Occipital lobe (tissue), 2 donors: Measurements from ENCODE around the gene MEGF10. TPM values are rescaled to one million over a fixed set of nuclear protein-coding genes. Genes with fewer than 3 reads are reported as not detected.

Experiments
- DNase-seq: peaks from one replicate; lab custom pipeline; 2025; lab: John Stamatoyannopoulos, UW
- total RNA-seq: library from RNA; depleted of rRNA; stranded (reverse); fragments of >200 nt; gene quantifications from one replicate; pipeline ENCODE4 v1.2.3, GENCODE V29; 2014

MEGF10 gene
- total RNA-seq, 1 donor from 2014 or later, result 20.0 TPM

DNA sequence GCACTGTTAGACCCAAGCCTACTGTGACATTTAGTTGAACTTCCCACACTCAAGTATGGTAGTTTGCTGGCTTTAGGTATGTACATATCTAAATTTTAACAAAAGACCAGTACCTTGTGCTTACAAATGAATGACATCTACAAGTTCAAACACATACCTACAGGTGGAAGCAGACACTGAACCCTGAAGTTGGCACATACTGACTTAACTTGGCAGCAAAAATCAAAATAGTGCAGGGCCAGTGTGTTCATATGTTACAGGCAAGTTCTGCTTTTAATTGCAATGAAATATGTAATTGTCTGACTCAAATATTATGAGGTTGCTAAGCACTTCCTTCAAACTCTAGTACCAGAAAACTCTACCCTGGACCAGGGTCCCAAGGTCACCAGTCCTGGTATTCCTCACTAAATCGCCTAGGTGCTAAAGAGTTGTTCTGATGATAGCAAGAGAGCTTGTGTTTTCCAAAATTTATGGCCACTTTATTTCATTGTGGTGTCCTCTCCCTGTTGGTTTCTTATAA lies 77.4 kb downstream of the MEGF10 start:
- no peak for DNase-seq

DNA sequence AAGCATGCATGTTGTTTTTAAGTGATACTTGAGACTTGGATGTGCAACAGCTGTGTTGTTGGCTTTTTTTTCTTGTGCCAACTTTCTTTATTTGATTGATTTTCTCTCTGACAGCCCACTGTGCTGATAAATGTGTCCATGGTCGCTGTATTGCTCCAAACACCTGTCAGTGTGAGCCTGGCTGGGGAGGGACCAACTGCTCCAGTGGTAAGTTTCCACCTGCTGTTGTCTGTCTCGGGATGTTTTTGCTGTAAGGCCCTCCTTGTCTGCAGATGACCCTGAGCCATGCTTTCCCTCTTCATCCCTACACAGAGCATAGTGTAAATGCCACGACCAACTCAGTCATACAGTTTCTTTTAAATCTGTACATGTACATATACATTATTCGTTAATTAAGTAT lies 79.2 kb downstream of the MEGF10 start:
- no peak for DNase-seq

DNA sequence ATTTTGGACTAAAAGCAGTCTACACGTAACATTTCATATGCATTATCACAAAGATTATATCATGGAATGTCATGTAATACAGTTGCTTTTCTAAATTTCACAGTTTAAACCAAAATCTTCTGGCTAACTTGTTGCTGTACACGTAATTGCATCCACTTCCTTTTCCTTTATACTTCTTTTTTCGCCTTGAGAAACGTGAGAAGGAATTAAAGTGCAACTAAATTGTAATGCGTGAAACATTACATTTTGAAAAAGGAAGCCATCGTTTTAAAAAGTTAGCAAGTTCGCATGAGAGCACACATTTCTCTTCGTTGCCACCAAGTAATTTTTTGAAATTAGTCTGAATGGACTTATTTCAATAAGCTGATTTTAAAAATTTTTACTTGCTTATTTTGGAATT lies 80.0 kb downstream of the MEGF10 start:
- no peak for DNase-seq

DNA sequence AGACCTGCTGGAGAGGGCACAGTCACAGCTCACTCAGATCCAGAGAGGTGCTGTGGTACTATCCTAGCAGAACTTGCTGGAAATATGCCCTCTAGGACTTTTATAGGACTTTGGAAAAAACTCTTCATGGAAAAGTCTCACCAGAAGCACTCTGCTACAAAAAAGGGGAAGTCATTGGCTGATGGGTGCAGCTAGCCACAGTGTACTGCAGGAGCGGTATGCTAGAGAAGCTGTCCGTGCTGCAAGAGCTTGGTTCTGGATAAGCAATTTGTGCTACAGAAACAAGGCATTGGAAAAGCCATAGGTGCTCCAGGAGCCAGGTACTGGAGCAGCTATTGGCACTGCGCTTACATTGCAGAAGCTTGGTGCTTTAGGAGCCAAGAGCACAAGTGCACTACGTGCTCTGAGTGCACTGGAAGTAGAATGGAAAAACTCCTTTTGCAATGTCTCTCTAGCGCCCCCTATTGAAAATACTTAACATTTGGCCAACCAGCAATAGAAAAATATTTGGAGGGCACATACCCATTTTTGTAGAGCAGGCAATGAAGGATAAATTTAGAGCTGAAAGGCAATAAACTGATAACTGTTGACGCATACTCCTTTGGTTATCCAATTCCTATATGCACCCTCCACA lies 83.4 kb downstream of the MEGF10 start:
- DNase-seq, result no peak

DNA sequence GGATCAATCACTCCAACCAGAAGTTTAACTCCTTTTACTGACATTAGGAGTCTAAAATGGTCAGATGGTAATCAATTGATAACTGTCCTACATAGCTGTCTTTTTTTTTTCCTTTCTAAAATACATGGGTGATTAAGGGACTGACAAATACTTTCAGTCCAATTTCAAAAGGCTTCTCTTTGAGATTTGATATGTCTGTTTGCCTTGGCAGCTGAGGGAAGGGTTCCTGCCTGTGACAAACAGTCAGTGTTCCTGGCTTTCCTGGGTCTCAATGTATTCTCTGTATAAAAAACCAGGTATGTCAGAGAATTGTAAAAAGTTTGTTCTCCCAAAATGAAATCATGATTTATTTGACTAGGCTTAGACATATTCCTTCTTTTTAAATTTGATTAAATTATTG lies 84.5 kb downstream of the MEGF10 start:
- no peak for DNase-seq

DNA sequence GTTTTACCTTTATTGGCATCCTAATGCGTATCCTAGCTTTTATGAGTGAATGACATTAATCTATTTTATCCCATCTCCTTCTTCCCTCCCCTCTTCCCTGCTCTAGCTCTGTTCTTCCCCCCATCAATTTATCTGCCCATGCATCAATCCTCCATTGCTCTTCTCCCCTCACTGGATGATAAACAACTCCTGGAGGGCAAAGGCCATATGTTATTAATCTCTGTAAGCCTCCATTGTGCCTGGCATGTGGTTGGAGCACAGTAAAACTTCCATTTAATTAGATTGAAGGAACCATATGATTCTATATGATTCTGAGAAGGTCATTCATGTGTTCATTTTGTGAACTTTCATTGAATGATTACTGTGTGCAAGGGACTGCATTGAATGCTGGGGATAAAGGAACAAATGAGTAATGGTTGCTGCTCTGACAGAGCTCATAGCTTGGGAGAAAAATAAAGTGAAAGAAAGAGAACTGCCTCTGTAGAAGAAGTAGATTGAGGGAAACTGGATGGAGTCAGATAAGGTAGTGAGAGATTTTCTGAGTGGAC lies 85.0 kb downstream of the MEGF10 start:
- no peak for DNase-seq

DNA sequence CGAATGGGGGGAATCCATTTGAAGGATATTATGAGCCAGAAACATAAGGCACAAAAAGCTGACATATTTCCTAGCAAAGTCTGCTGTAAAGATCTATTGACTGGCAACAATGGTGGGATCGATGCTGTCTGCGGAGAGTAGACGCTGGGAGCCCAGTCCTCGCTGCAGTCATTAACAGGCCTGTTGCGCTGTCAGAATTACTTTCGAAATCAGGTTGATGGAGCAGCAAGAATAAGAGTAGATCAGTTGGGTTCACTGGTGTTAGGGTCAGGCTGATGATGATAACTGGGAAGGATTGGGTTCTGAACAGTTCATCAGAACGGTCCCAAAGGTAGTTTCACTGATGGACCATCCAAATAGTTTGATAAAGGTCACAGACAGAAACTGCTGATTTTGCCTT lies 87.1 kb downstream of the MEGF10 start:
- no peak for DNase-seq

DNA sequence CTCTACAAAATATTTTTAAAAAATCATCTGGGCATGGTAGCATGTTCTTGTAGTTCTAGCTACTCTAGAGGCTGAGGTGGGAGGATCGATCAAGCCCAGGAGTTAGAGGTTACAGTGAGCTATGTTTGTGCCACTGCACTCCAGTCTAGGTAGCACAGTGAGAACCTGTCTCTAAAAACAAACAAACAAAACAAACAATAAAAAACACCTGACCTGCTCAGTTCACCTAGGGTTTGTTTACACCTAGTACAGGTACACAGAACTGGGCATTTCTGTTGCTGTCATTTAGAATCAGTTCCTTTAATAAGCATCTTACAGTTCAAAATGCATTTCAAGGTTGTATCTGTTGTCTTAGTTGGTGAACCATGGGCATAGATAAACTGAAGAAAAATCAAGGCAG lies 95.3 kb downstream of the MEGF10 start:
- no peak for DNase-seq

DNA sequence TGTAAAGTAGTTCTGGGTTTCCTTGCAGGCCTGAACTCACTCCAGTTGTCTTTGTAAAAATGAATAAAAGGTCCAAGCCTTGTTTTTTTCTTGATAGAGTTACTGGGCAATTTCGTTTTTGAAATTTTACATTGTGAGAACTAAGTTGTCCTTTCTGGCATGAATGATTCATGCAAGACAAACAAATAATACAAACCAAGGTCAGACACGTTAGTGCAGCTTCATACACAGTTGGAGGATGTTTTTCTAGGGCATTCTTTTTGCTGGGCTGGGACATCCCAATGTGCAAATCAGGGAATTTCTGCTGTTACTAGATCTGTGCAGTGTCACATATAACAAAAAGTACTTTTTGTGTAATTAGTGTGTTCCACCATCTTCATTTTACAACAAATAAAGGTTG lies 96.0 kb downstream of the MEGF10 start:
- no peak for DNase-seq

DNA sequence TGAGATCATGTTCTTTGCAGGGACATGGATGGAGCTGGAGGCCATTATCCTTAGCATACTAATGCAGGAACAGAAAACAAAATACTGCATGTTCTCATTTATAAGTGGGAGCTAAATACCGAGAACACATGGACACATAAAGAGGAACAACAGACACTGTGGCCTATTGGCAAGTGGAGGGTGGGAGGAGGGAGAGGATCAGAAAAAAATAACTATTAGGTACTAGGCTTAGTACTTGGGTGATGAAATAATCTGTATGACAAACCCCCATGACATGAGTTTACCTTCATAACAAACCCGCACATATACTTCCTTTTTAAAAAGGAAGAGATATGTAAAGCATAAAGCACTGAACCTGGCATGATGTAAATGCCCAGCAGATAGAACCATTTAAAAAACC lies 99.0 kb downstream of the MEGF10 start:
- no peak for DNase-seq

DNA sequence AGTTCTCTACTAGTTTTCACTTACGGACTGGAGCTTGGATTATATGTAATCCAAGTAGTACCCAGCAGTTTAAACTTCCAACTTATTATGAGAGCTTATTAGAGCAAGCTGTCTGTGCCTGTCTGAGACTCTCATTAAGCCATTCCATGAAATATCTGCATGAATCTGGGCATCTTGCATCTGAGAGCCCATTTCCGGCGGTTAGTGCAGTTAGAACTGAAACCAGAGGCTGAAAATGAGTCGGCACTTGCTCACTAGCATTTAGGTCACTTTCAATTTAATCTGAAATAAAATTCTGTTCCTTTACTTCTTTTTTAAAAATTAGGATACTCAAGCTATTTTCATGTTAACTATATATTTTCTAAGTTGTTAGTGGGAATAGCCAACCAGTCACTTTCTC lies 102.2 kb downstream of the MEGF10 start:
- DNase-seq, result no peak

DNA sequence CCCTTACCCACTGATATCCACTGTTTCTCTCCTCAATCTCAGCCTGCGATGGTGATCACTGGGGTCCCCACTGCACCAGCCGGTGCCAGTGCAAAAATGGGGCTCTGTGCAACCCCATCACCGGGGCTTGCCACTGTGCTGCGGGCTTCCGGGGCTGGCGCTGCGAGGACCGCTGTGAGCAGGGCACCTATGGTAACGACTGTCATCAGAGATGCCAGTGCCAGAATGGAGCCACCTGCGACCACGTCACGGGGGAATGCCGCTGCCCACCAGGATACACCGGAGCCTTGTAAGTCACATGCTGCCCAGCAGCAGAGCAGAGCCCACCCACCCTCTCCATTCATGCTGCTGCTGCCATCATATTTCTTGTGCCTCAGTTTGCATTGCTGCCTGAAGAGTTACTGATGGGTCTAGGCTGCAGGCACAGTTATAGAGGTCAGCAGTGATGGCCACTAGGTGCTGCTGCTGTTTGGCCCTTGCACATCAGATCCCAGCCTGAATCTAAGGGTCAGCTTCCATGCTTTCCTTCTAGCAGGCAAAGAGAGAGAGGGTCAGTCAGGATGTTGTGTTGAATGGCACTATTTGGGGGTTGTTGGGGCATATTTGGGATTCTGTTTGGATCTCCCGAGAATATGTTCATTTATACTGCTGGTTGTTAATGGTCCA lies 106.0 kb downstream of the MEGF10 start:
- DNase-seq, result no peak

DNA sequence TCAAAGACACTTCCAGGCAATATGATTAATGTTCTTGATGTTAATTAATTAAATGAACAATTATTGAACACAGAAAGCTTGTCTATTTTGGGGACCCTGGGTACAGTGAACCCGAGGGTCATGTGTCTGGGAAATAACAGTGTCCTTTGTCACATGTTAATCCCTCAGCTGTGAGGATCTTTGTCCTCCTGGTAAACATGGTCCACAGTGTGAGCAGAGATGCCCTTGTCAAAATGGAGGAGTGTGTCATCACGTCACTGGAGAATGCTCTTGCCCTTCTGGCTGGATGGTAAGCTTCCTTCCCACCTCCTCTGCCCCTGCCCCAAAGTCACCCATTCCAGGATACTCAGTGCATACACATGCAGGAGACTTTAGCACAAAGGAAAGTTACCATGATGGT lies 107.9 kb downstream of the MEGF10 start:
- DNase-seq, result no peak

DNA sequence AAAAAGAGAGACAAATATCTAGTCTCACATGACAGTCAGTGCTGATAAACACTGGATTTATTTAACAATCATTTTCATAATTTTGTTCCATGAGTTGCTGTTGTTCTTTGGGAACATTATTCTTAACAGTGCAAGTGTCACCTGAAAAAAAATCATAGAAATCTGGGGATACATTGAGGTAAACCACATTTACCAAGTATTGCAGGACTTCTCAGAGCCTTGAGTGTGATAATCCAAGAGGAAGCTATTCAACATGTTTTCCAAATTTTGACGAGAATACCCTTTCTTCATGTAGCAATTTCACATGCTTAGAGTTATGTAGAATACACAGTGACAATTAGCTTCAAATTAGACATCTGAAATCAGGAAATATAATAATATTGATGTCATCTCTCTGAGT lies 108.5 kb downstream of the MEGF10 start:
- no peak for DNase-seq

DNA sequence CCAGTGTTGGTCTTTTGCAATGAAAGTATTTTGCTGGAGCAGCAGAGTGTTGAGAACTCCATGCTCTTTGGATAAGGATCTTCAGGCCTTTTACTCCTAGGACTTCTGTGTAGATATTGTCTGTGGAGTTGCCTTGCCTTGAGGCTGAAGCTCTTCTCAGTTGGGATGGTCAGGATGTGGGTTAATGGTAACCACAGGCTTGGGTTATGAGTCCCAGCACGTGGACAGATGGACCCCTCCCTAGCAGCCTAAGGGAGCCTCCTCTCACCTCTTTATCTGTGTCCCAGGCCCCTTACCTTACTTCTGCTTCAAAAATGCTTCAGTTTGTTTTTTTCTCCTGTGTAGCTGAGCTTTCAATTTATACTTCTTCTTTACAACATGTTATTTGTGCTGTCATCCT lies 109.9 kb downstream of the MEGF10 start:
- DNase-seq, result no peak

DNA sequence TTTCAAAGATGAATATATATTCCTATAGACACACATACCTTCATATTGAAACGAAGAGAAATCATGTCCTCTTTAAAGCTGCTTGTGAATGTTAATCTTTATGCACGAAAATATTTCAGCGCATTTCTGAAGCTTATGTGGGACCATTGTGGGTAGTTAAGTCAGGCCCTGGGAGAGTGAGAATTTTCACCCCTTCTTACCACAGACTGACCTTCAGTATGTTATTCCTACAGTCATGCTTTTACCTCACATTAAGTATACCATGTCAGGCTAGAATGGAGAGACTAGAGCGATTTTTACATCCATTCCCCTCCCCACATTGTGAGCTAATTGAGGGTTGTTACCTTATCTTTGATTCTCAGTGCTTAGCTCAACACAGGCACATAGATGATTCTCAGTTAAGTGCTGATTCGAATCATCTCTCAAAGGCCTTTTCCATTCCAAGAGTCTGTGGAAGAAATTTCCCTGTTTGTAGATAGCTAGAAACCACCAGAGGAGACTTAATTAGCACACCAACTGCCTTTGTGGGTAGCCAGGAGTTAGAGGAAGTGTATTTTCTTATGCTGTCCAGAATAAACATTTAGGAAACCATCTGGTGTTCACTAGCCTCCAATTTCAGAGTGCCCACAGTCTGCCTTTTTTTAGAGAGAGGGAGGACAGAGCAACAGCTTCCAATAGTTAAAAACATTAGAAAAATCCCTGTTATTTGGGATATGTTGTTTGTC lies 110.5 kb downstream of the MEGF10 start:
- no peak for DNase-seq

DNA sequence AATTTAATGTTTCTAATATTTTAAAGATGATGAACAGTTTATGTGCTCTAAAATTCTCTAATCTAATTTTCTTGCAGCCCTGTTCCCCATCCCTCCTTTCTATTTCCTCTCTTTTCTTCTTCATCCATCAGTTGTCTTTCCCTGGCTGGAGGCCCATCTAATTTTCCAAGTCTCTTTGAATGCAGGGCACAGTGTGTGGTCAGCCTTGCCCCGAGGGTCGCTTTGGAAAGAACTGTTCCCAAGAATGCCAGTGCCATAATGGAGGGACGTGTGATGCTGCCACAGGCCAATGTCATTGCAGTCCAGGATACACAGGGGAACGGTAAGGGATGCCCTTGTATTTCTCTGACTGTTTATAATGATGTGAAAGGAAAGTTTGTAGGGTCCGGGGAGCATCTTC lies 111.8 kb downstream of the MEGF10 start:
- no peak for DNase-seq

DNA sequence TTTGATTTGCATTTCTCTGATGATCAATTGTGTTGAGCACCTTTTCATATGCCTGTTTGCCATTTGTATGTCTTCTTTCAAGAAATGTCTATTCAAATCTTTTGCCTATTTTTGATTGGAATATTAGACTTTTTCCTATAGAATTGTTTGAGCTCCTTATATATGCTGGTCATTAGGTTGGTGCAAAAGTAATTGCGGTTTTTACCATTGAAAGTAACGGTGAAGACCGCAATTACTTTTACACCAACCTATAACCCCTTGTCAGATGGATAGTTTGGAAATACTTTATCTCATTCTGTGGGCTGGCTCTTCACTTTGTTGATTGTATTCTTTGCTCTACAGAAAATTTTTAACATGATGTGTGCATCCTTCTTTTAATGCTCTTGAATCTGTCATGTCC lies 113.6 kb downstream of the MEGF10 start:
- no peak for DNase-seq

DNA sequence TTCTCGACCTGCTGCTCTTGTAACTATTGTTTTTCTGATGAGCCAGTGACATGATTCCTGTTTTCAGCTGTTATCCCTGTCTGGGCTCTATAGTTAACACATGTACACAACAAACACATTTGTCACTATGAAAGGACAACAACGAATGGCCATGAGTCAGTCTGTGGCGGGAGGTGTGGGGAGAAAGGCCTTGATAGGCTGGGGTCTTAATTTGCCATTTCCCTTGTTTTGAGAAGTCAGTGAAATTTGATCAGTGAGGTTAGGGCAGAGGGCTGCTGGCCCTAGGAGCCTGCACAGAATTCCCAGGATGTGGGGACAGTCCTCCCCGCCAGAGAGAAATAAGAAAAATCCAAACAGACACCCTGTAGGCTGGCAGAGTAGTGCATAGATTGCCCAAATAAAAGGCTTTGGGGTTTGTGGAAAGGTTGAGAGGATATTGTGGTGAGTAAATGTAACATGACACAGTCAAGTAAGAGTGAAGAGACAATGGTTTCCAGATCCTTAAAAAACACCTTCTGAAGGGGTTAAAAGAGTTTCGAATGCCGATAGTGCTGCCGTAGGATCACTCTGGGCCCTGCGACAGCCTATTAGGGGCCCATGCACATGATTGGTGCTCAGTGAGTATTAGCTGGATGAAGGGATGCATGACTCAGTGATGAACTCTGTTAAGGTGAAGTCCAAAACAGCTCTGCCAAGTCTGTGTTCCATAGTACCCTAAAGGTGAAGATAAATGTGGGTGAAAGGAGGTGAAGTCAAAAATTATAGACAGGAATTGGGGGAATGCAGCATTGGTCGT lies 115.9 kb downstream of the MEGF10 start:
- DNase-seq, result no peak

DNA sequence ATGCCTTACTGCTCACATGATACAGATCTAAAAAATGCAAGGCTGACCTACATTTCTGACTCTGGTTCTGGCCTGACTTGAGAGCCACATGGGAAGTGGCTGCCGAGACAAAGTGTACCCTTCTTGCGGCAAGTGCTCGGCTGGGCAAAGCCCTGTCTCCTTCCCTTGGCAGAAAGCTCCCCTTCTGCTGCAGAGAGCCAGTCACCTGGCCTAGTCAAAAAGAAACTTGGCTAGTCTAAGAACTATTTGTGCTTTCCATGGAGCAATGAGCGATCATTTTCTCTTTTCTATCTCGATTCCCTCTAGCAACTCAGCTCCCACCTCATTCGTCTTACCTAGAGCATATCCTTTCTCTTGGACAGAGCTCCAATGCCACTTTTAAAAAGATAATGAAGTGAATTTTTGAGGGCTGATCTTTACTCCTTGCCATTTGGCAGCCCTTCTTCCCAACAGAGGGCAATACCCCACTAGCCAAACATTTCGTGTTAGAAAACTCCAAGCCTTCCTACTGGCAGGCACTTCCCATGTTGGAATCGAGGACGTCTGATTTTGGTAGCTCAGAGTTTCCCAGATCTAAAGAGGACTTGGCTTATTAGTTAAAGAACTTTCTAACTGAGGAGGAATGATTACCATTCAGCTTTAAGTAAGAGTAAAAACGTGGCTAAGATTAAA lies 118.8 kb downstream of the MEGF10 start:
- peak; percentile 29 for DNase-seq
